IPS-18a (cell line): Measurements from ENCODE around the gene SACS.

Experiments
- H3K27ac ChIP-seq: one replicate; pipeline ENCODE4 v1.5.1; 2013; ENCODE audit warnings: low read length
- H3K27me3 ChIP-seq: one replicate; pipeline ENCODE4 v1.6.1; 2013; ENCODE audit warnings: mild to moderate bottlenecking, low read length; ENCODE audit not compliant: control insufficient read depth, insufficient read depth
- H3K36me3 ChIP-seq: one replicate; pipeline ENCODE4 v1.6.1; 2013; ENCODE audit warnings: low read depth, low read length; ENCODE audit not compliant: control insufficient read depth
- H3K4me1 ChIP-seq: one replicate; pipeline ENCODE4 v1.6.1; 2013; ENCODE audit warnings: low read depth, low read length; ENCODE audit not compliant: control insufficient read depth
- H3K4me3 ChIP-seq: one replicate; pipeline ENCODE4 v1.5.1; 2013; ENCODE audit warnings: low read length
- H3K9ac ChIP-seq: one replicate; pipeline ENCODE4 v1.6.1; 2013; ENCODE audit warnings: mild to moderate bottlenecking, low read length, moderate library complexity
- H3K9me3 ChIP-seq: one replicate; pipeline ENCODE4 v1.6.1; 2013; ENCODE audit warnings: low read depth, low read length; ENCODE audit not compliant: control insufficient read depth

SACS gene

GRCh38 chr13:23434491-23434890 is 989 bp upstream of the SACS start:
- H3K36me3 ChIP-seq = no peaks in the 10 kb centered on the region
- peaks cover 9% of the 10 kb centered on the region for H3K27me3 ChIP-seq
- peaks cover 21% of the 10 kb centered on the region for H3K4me1 ChIP-seq
- no peak overlapping the region for H3K4me3 ChIP-seq
- H3K9ac ChIP-seq = no peak overlapping the region
- no peaks in the 10 kb centered on the region for H3K9me3 ChIP-seq
- no peak overlapping the region for H3K27ac ChIP-seq

GRCh38 chr13:23432626-23433025 is 876 bp downstream of the SACS start:
- Histone ChIP-seq H3K27ac (peak overlapping the region; percentile 52), H3K36me3 (no peaks in the 10 kb centered on the region), H3K9ac (peak overlapping the region; percentile 97), H3K4me3 (peak overlapping the region; percentile 95), H3K9me3 (no peaks in the 10 kb centered on the region), H3K27me3 (peaks cover 9% of the 10 kb centered on the region), H3K4me1 (peaks cover 21% of the 10 kb centered on the region)

- H3K9me3 ChIP-seq = no peaks in the 10 kb centered on the region
- no peak overlapping the region for H3K27ac ChIP-seq
- H3K27me3 ChIP-seq = peaks cover 9% of the 10 kb centered on the region
- H3K4me1 ChIP-seq = peaks cover 21% of the 10 kb centered on the region
- no peaks in the 10 kb centered on the region for H3K36me3 ChIP-seq
- no peak overlapping the region for H3K9ac ChIP-seq
- H3K4me3 ChIP-seq = no peak overlapping the region
Observed at GRCh38 chr13:23430664-23431063, 2.8 kb downstream of the SACS start.

GRCh38 chr13:23427881-23428528 is 5.5 kb downstream of the SACS start:
- Histone ChIP-seq H3K9me3 (no peaks in the 10 kb centered on the region), H3K4me1 (peaks cover 10% of the 10 kb centered on the region), H3K27ac (no peak overlapping the region), H3K36me3 (peaks cover 5% of the 10 kb centered on the region), H3K9ac (no peak overlapping the region), H3K4me3 (no peak overlapping the region), H3K27me3 (peaks cover 9% of the 10 kb centered on the region)

GRCh38 chr13:23427342-23427843 is 6.1 kb downstream of the SACS start:
- Histone ChIP-seq H3K27me3 (peaks cover 9% of the 10 kb centered on the region), H3K9me3 (no peaks in the 10 kb centered on the region), H3K4me3 (no peak overlapping the region), H3K4me1 (peaks cover 10% of the 10 kb centered on the region), H3K9ac (no peak overlapping the region), H3K27ac (no peak overlapping the region), H3K36me3 (peaks cover 5% of the 10 kb centered on the region)

GRCh38 chr13:23421596-23421995 is 11.9 kb downstream of the SACS start:
- Histone ChIP-seq H3K9ac (no peak overlapping the region), H3K27ac (no peak overlapping the region), H3K4me3 (no peak overlapping the region), H3K9me3 (no peaks in the 10 kb centered on the region), H3K36me3 (peaks cover 11% of the 10 kb centered on the region), H3K4me1 (no peaks in the 10 kb centered on the region), H3K27me3 (no peaks in the 10 kb centered on the region)

- Histone ChIP-seq H3K4me1 (no peaks in the 10 kb centered on the region), H3K27ac (no peak overlapping the region), H3K9me3 (no peaks in the 10 kb centered on the region), H3K36me3 (peaks cover 6% of the 10 kb centered on the region), H3K27me3 (no peaks in the 10 kb centered on the region), H3K4me3 (no peak overlapping the region), H3K9ac (no peak overlapping the region)
Observed at GRCh38 chr13:23418776-23419683, 14.5 kb downstream of the SACS start.

GRCh38 chr13:23414682-23415081 is 18.8 kb downstream of the SACS start:
- H3K9ac ChIP-seq = no peak overlapping the region
- peaks cover 3% of the 10 kb centered on the region for H3K36me3 ChIP-seq
- H3K27ac ChIP-seq = no peak overlapping the region
- H3K4me1 ChIP-seq = peaks cover 6% of the 10 kb centered on the region
- no peaks in the 10 kb centered on the region for H3K27me3 ChIP-seq
- no peaks in the 10 kb centered on the region for H3K9me3 ChIP-seq
- H3K4me3 ChIP-seq = no peak overlapping the region

- H3K27ac ChIP-seq = no peak overlapping the region
- H3K4me1 ChIP-seq = peaks cover 6% of the 10 kb centered on the region
- no peaks in the 10 kb centered on the region for H3K9me3 ChIP-seq
- H3K4me3 ChIP-seq = no peak overlapping the region
- no peaks in the 10 kb centered on the region for H3K27me3 ChIP-seq
- H3K36me3 ChIP-seq = peaks cover 3% of the 10 kb centered on the region
- no peak overlapping the region for H3K9ac ChIP-seq
Observed at GRCh38 chr13:23411706-23412105, 21.8 kb downstream of the SACS start.

- Histone ChIP-seq H3K9ac (no peak overlapping the region), H3K4me1 (peaks cover 6% of the 10 kb centered on the region), H3K36me3 (peaks cover 3% of the 10 kb centered on the region), H3K27ac (no peak overlapping the region), H3K27me3 (no peaks in the 10 kb centered on the region), H3K4me3 (no peak overlapping the region), H3K9me3 (no peaks in the 10 kb centered on the region)
Observed at GRCh38 chr13:23411220-23411619, 22.3 kb downstream of the SACS start.

GRCh38 chr13:23408026-23408425 is 25.5 kb downstream of the SACS start:
- no peak overlapping the region for H3K4me3 ChIP-seq
- H3K27ac ChIP-seq = no peak overlapping the region

More at GRCh38 chr13:23408026-23408425, 25.5 kb downstream of the SACS start:
- Histone ChIP-seq H3K36me3 (peaks cover 3% of the 10 kb centered on the region), H3K4me1 (peaks cover 6% of the 10 kb centered on the region), H3K9me3 (no peaks in the 10 kb centered on the region), H3K27me3 (no peaks in the 10 kb centered on the region), H3K9ac (no peak overlapping the region)
